BJ (cell line): Measurements from ENCODE around the gene ATF3. TPM values are rescaled to one million over a fixed set of nuclear protein-coding genes. Genes with fewer than 3 reads are reported as not detected.

Experiments used
- CTCF ChIA-PET: fragments of 350-600 bp; formaldehyde crosslinking; extraction: SDS; loops from one replicate; lab custom pipeline; 2021; ENCODE audit warnings: antibody characterized with exemption, inconsistent platforms; lab: Yijun Ruan, JAX
- POLR2A ChIA-PET: fragments of 300-600 bp; sonication (Branson Sonifier 250); formaldehyde crosslinking; extraction: SDS; loops from one replicate; lab custom pipeline; 2021; ENCODE audit warnings: antibody characterized with exemption; lab: Charles Lee
- DNase-seq: peaks from one replicate; pipeline ENCODE4 v3.0.0-alpha.2; 2011; ENCODE audit warnings: low read depth
- H3K27me3 ChIP-seq: 2 replicates; pipeline ENCODE4 v1.6.0; 2011; ENCODE audit warnings: low read length; ENCODE audit not compliant: control insufficient read depth, insufficient read depth
- H3K36me3 ChIP-seq: 2 replicates; pipeline ENCODE4 v1.5.1; 2011; ENCODE audit warnings: low read length; ENCODE audit not compliant: control insufficient read depth, insufficient read depth
- H3K4me3 ChIP-seq: 2 replicates; pipeline ENCODE4 v1.5.1; 2011; ENCODE audit warnings: low read depth, mild to moderate bottlenecking, control low read depth, low read length
- polyA plus RNA-seq: library from polyadenylated mRNA; depleted of rRNA; stranded (reverse); fragments of >200 nt; gene quantifications from 2 replicates; pipeline ENCODE4 v1.2.3, GENCODE V29; 2011
- TF ChIP-seq, protein P1 (sequence below): IDR thresholded peaks from 2 replicates; pipeline ENCODE4 v1.5.1; 2011; ENCODE audit warnings: low read depth, mild to moderate bottlenecking, control low read depth, inconsistent platforms, low read length, moderate library complexity; ENCODE audit not compliant: insufficient read depth

ATF3 gene
- polyA plus RNA-seq, 1 experiment, result 5.6 TPM

DNA sequence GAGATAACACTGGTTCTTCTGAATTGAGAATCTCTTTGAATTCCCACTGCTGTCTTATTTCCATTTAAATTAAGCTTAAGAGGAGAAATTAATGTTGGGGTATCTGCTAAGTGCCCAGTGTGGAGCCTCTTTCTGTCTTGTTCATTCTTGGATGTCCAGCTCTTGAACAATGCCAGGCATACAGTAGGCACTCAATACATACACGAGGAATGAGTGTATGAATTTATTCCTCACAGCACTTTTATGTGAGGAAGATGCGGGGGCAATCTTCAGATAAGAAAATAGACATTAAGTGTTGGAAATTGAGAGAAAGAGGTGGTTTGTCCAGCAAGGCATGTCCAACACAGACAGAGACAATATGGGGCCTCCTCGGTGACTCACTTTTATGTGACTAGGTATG lies 11.8 kb upstream of the ATF3 start:
- H3K4me3 ChIP-seq, result no peak overlapping the region
- ChIA-PET CTCF (interaction anchor here (0.8 to 2.1 kb wide), 4 partner anchors 12 to 120 kb away, joined by 3 to 10 read pairs (median 6); partner anchors contain the start of gene ATF3), POLR2A (no interaction called here)
- no peaks in the 10 kb centered on the region for H3K36me3 ChIP-seq
- H3K27me3 ChIP-seq, result peaks cover 7% of the 10 kb centered on the region
- TF ChIP-seq, protein P1, sequence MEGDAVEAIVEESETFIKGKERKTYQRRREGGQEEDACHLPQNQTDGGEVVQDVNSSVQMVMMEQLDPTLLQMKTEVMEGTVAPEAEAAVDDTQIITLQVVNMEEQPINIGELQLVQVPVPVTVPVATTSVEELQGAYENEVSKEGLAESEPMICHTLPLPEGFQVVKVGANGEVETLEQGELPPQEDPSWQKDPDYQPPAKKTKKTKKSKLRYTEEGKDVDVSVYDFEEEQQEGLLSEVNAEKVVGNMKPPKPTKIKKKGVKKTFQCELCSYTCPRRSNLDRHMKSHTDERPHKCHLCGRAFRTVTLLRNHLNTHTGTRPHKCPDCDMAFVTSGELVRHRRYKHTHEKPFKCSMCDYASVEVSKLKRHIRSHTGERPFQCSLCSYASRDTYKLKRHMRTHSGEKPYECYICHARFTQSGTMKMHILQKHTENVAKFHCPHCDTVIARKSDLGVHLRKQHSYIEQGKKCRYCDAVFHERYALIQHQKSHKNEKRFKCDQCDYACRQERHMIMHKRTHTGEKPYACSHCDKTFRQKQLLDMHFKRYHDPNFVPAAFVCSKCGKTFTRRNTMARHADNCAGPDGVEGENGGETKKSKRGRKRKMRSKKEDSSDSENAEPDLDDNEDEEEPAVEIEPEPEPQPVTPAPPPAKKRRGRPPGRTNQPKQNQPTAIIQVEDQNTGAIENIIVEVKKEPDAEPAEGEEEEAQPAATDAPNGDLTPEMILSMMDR, result no peak
- no peak for DNase-seq

DNA sequence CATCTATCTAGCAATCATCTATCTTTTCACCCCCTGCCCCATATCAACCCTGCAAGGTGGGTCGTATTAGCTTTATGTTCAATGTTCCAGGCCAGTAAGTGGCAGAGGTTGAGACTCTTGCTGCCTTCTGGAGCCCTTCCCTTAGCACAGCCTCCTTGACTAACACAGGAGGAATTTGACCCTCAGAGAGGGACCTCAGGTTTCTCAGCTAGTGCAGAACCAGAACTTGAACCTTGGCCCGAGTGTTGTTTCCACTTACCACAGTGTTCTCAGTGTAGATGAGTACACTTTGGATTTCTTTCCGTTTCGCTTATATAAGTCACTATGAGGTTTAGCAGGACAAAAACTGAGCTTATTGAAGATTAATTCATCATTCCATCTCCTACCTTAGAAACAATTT lies 11.1 kb upstream of the ATF3 start:
- DNase-seq, result no peak
- Histone ChIP-seq H3K4me3 (no peak overlapping the region), H3K36me3 (no peaks in the 10 kb centered on the region), H3K27me3 (peaks cover 10% of the 10 kb centered on the region)
- TF ChIP-seq, protein P1, result no peak
- ChIA-PET POLR2A (interaction anchor here (0.6 kb wide), 1 partner anchor 9 kb away, joined by 3 read pairs; no protein-coding TSS in a partner anchor), CTCF (interaction anchor here (0.8 to 2.1 kb wide), 4 partner anchors 11 to 120 kb away, joined by 3 to 10 read pairs (median 6); partner anchors contain the start of gene ATF3)

DNA sequence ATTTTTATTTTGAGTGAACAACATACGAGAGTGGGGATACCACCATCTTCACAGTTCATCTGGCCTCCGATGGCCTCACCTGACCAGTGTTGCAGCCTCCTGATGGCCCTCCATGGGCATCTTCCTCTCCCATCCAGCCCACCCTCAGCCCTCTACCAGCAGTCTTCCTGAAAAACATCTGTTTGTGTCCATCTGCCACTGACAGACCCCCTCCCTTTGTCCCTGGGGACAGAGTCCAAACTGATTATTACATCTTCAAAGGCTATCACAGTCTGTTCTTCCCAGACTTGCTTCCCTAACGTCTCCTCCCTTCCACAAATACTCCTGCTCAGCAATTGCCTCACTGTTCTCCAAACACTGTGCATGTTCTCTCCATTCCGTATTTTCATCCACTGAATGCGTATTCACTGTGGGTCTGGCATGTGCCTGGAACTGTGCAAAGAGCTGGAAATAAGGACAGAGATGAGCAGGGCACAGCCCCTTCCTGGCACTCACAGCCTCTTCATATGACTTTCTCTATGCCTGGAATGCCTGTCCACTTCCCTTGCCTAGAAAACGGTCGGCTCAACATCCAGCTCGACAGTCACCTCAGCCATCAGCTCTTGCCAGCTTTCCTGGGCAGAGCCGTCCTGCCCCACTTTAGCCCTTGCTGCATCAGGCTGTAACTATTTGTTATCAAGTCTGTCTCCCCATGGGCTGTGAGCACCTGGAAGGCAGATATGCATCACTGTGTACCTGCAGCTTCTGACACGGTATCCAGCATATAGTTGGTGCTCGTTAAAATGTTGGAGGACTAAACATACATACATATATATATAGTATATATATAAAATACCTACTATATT lies 8.3 kb upstream of the ATF3 start:
- H3K27me3 ChIP-seq, result peaks cover 23% of the 10 kb centered on the region
- TF ChIP-seq, protein P1, result no peak
- ChIA-PET POLR2A (no interaction called here), CTCF (interaction anchor here (0.8 kb wide), 1 partner anchor 120 kb away, joined by 3 read pairs; no protein-coding TSS in a partner anchor)
- no peak overlapping the region for H3K4me3 ChIP-seq
- no peak for DNase-seq
- no peaks in the 10 kb centered on the region for H3K36me3 ChIP-seq

DNA sequence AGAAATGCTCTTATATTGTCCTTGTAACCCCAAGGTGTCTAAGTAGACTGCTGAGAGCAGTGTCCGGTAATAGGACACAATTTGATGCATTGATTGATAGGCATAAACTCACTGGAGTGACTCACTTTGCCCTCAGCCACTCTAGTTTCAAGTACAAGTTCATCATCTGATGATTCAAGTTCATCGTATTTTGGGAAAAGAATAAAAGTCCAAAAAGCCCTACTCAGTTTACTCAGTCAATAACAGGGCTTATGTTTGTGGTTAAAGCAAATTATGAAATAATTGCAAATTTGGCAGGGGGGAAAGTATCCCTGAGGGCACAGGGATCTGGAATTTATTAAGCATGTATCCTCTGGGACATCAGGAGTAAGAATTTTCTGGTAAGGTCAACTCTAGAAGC lies 7.6 kb upstream of the ATF3 start:
- TF ChIP-seq, protein P1, result no peak
- no peak for DNase-seq
- Histone ChIP-seq H3K4me3 (no peak overlapping the region), H3K36me3 (no peaks in the 10 kb centered on the region), H3K27me3 (peaks cover 28% of the 10 kb centered on the region)
- CTCF ChIA-PET, result no interaction called here
- POLR2A ChIA-PET, result no interaction called here

DNA sequence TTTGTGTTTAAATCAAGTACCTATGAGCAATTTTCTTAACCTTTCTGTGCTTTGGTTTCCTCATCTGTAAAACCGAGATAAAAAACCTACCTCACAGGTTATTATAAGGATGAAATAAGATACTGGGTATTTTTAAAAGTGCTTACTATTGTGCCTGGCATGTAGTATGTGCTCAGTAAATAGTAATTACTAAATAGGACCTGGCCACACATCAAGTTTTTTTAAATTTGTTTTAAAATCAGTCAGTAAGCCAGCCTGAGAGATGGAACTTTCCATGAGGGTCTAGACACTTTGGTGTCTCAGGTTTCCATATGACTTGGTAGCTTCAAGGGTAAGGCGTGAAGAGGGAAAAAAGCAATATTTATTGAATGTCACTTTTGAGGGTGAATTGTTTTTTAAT lies 7.0 kb upstream of the ATF3 start:
- Histone ChIP-seq H3K36me3 (no peaks in the 10 kb centered on the region), H3K27me3 (peaks cover 32% of the 10 kb centered on the region), H3K4me3 (no peak overlapping the region)
- ChIA-PET POLR2A (no interaction called here), CTCF (no interaction called here)
- no peak for DNase-seq
- TF ChIP-seq, protein P1, result no peak
